T-cell (primary cell): ENCODE results near the gene TYMP. TPM values are rescaled to one million over a fixed set of nuclear protein-coding genes. Genes with fewer than 3 reads are reported as not detected.

Experiments
- ATAC-seq, 4 experiments: fragments of 200-7000 bp in 3 of 4; fragments of 150-1000 bp in 1 of 4; cut with Tn5 transposase; replicated peaks in 1 of 4; 1 replicate in 3 of 4; 2 replicates in 1 of 4; pipeline ENCODE4 v1.10.0; 2021; ENCODE audit warnings: moderate library complexity in 3 of 4, mild to moderate bottlenecking in 2 of 4, moderate number of reproducible peaks in 1 of 4
- CTCF ChIA-PET, 2 donors: fragments of 300-600 bp; sonication (Branson Sonifier 250); formaldehyde crosslinking; loops; one replicate each; lab custom pipeline; 2022; ENCODE audit warnings: antibody characterized with exemption in 2 of 2; lab: Charles Lee
- POLR2A ChIA-PET, 2 donors: fragments of 300-600 bp; sonication (Branson Sonifier 250); formaldehyde crosslinking; loops; one replicate each; lab custom pipeline; 2022; ENCODE audit warnings: antibody characterized with exemption in 2 of 2; lab: Charles Lee
- DNase-seq, 35 experiments: peaks; one replicate each; pipeline versions ENCODE4 v3.0.0 to v3.0.0-alpha.2; 2013 to 2023
- H3K27ac ChIP-seq: one replicate; pipeline ENCODE4 v1.5.1; 2013; ENCODE audit warnings: low read length
- H3K27me3 ChIP-seq, 2 experiments: replicated peaks in 1 of 2; 1 replicate in 1 of 2; 2 replicates in 1 of 2; pipeline versions ENCODE4 v1.6.1 to v1.7.0; 2013; ENCODE audit warnings: low read length in 1 of 2, mixed read lengths in 1 of 2; ENCODE audit not compliant: control insufficient read depth in 2 of 2, insufficient read depth in 2 of 2; ENCODE audit errors: extremely low read depth in 1 of 2
- H3K36me3 ChIP-seq, 2 donors: 1 replicate in 1 of 2; 2 replicates in 1 of 2; pipeline versions ENCODE4 v1.6.1 to v1.7.0; 2013; ENCODE audit warnings: low read length in 1 of 2; ENCODE audit not compliant: control insufficient read depth in 2 of 2, insufficient read depth in 1 of 2; ENCODE audit errors: extremely low read depth in 1 of 2
- H3K4me1 ChIP-seq, 2 experiments: 1 replicate in 1 of 2; 2 replicates in 1 of 2; pipeline versions ENCODE4 v1.6.1 to v1.7.0; 2013; ENCODE audit warnings: low read length in 2 of 2, mixed read lengths in 1 of 2; ENCODE audit not compliant: insufficient read depth in 2 of 2, control insufficient read depth in 1 of 2; ENCODE audit errors: extremely low read depth in 1 of 2
- H3K4me3 ChIP-seq, 2 donors: 1 replicate in 1 of 2; 2 replicates in 1 of 2; pipeline versions ENCODE4 v1.5.1 to v1.7.0; 2013; ENCODE audit warnings: mild to moderate bottlenecking in 2 of 2, low read length in 1 of 2, moderate library complexity in 1 of 2; ENCODE audit not compliant: control insufficient read depth in 1 of 2; ENCODE audit errors: extremely low read depth in 1 of 2
- H3K9me3 ChIP-seq: 2 replicates; pipeline ENCODE4 v1.7.0; 2013
- H3K27ac Mint-ChIP-seq, 2 donors: one replicate each; pipeline ENCODE4 v1.8.0; 2020 to 2021; ENCODE audit warnings: mild to moderate bottlenecking in 2 of 2, mixed read lengths in 2 of 2
- H3K27me3 Mint-ChIP-seq, 2 donors: one replicate each; pipeline ENCODE4 v1.8.0; 2021 to 2022; ENCODE audit warnings: mixed read lengths in 2 of 2
- H3K36me3 Mint-ChIP-seq: one replicate; pipeline ENCODE4 v1.8.0; 2021; ENCODE audit warnings: mixed read lengths
- H3K4me1 Mint-ChIP-seq, 3 donors: one replicate each; pipeline ENCODE4 v1.8.0; 2020 to 2022; ENCODE audit warnings: mixed read lengths in 3 of 3, mild to moderate bottlenecking in 1 of 3
- H3K4me3 Mint-ChIP-seq, 3 donors: one replicate each; pipeline ENCODE4 v1.8.0; 2020 to 2022; ENCODE audit warnings: mild to moderate bottlenecking in 3 of 3, mixed read lengths in 3 of 3, moderate library complexity in 3 of 3
- H3K9me3 Mint-ChIP-seq, 3 donors: one replicate each; pipeline ENCODE4 v1.8.0; 2020 to 2022; ENCODE audit warnings: mixed read lengths in 3 of 3
- WGBS: methylation state at CpG from one replicate; pipeline ENCODE4 v1.1.5; 2013; ENCODE audit warnings: missing lambda C conversion rate; ENCODE audit not compliant: insufficient coverage; 5-methylcytosine and 5-hydroxymethylcytosine counted together
- total RNA-seq, 35 experiments: library from RNA in 6 of 35; stranded (reverse) in 6 of 35; fragments of 120-200 nt in 1 of 35; gene quantifications; one replicate each; pipeline versions ENCODE4 v1.2.1 to v1.2.4 and lab custom pipeline; 2013 to 2026

TYMP gene
- total RNA-seq, 5 donors from 2014 or later (not counting 1 experiment from before 2014, with no cell fraction given) = 11.6 to 29.1 (median 14.9) TPM

DNA sequence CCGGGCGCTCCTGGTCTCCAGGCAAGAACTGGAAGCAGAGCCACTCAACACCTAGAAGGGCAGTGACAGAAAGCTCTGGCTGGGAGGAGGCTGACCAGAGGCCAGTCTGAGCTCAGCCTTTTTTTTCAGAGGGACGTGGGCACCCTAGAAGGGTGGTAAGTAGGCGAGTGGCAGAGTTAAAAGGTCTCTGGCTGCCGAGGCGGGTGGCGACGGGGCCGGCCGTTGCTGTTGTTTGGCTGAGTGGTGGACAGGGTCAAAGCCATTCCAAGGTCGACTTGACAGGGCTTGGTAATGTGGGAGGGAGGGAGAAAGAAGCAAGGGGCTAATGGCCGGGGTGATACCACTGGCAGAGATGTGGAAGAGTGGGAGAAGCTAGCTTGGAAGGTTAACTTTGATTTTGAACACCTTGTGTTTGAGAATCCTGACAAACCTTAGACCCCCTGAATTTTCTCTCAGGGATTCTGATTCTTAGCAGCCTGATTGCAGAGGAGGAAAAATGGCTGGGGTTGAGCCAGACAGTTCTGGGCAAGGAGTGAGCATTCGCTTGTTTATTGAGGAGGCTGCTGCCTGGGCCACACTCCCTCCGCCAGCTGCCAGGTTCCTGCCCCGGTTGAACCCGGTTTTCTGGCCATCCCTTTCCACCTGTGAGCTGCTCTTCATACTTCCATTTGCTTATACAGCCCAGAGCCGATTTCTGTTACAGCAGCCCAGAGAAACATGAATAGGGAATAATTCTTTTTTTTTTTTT is 33.8 kb upstream of the TYMP start:
- H3K4me3 ChIP-seq = peak overlapping the region; percentile 81 to 83
- POLR2A ChIA-PET = interaction anchor here in 1 of 2 donors (0.5 to 1.2 kb wide), 4 partner anchors 38 to 236 kb away, joined by 3 to 7 read pairs (median 4); partner anchors contain the start of gene NCAPH2
- H3K27me3 ChIP-seq = peaks cover 0 to 3% of the 10 kb centered on the region in 2 experiments
- H3K4me1 Mint-ChIP-seq = peaks cover 17 to 20% (median 17%) of the 10 kb centered on the region in 3 donors
- no peak overlapping the region for H3K27ac ChIP-seq
- no peaks in the 10 kb centered on the region for H3K27me3 Mint-ChIP-seq
- peaks cover 0 to 17% of the 10 kb centered on the region in 2 experiments for H3K4me1 ChIP-seq
- CTCF ChIA-PET = interaction anchor here in 1 of 2 donors (0.6 to 2.3 kb wide), 9 partner anchors 16 to 66 kb away, joined by 3 to 15 read pairs (median 5); partner anchors contain the start of genes LMF2 and SCO2
- H3K4me3 Mint-ChIP-seq = peak overlapping the region; percentile 90 to 93 (median 90)
- H3K36me3 ChIP-seq = peaks cover 2 to 3% of the 10 kb centered on the region in 2 donors
- 23% methylated on average over 5 of the region's 17 CpGs for WGBS
- H3K9me3 Mint-ChIP-seq = no peaks in the 10 kb centered on the region
- ATAC-seq (peak in 2 of 4 experiments; percentile 1 to 2), DNase-seq (no peak)
- peak overlapping the region; percentile 88 to 89 for H3K27ac Mint-ChIP-seq
- no peaks in the 10 kb centered on the region for H3K9me3 ChIP-seq
- peaks cover 2% of the 10 kb centered on the region for H3K36me3 Mint-ChIP-seq

DNA sequence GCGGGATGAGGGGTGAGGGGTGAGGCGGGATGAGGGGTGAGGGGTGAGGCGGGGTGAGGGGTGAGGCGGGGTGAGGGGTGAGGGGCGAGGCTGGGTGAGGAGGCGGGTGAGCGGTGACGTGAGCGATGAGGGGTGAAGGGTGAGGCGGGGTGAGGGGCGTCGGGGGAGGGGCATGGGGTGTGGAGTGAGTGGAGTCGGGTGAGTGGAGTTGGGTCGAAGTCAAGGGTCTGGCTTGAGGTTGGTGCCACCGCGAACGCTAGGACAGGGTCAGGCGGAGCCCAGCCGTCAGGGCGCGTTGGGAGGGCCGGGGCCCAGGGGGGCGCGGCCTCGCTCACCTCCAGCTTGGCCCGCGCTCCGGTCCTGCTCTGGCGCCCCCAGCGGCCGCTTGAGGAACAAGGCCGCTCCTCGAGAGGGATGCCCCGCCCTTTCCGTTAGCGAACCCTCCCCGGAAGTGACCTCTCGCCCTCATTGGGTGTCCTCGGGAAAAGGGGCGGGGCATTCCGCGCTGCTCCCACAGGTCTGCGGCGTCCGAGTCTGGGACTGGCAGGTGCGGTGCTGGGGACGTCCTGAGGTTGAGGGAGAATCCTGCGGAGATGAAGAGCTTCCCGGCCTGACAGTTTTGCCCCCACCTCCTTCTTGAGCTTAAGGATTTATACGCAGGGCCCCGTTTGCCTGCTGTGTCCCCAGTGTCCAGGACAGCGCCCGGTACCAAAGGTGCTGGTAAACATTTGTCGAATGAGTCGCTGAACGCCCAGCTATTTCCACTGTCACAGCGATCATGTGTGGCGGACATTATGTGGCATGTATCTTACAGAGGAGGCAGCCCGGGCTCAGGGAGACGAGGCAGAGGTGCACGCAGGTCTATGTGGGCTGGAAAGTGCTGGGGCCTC is 33.0 kb upstream of the TYMP start, which contains the start of gene SYCE3:
SYCE3 (minus strand) TSS at position 397 of the 890 bp plus-strand sequence. CDS start 6,514 bp downstream, outside the sequence.
- Histone ChIP-seq H3K4me1 (peaks cover 0 to 17% of the 10 kb centered on the region in 2 experiments), H3K36me3 (no peaks in the 10 kb centered on the region), H3K9me3 (no peaks in the 10 kb centered on the region), H3K4me3 (peak within 1 kb of the TSS; percentile 81 to 83), H3K27me3 (peaks cover 0 to 5% of the 10 kb centered on the region in 2 experiments), H3K27ac (peak within 1 kb of the TSS; percentile 52)
- H3K27me3 Mint-ChIP-seq = no peaks in the 10 kb centered on the region
- DNase-seq (peak; percentile 89 to 98 (median 96)), ATAC-seq (peak; percentile 93 to 98 (median 95))
- CTCF ChIA-PET = interaction anchor here in 1 of 2 donors (0.5 to 2.3 kb wide), 10 partner anchors 15 to 229 kb away, joined by 3 to 15 read pairs (median 4); partner anchors contain the start of genes LMF2 and SCO2
- POLR2A ChIA-PET = interaction anchor here in 1 of 2 donors (0.5 to 1.2 kb wide), 4 partner anchors 14 to 57 kb away, joined by 4 to 7 read pairs (median 4); partner anchors contain the start of gene NCAPH2
- peak within 1 kb of the TSS; percentile 90 to 93 (median 90) for H3K4me3 Mint-ChIP-seq
- WGBS = 2% methylated on average over 50 of the region's 61 CpGs
- peak within 1 kb of the TSS; percentile 88 to 89 for H3K27ac Mint-ChIP-seq
- peaks cover 17 to 20% (median 17%) of the 10 kb centered on the region in 3 donors for H3K4me1 Mint-ChIP-seq
- H3K36me3 Mint-ChIP-seq = no peaks in the 10 kb centered on the region
- H3K9me3 Mint-ChIP-seq = no peaks in the 10 kb centered on the region

DNA sequence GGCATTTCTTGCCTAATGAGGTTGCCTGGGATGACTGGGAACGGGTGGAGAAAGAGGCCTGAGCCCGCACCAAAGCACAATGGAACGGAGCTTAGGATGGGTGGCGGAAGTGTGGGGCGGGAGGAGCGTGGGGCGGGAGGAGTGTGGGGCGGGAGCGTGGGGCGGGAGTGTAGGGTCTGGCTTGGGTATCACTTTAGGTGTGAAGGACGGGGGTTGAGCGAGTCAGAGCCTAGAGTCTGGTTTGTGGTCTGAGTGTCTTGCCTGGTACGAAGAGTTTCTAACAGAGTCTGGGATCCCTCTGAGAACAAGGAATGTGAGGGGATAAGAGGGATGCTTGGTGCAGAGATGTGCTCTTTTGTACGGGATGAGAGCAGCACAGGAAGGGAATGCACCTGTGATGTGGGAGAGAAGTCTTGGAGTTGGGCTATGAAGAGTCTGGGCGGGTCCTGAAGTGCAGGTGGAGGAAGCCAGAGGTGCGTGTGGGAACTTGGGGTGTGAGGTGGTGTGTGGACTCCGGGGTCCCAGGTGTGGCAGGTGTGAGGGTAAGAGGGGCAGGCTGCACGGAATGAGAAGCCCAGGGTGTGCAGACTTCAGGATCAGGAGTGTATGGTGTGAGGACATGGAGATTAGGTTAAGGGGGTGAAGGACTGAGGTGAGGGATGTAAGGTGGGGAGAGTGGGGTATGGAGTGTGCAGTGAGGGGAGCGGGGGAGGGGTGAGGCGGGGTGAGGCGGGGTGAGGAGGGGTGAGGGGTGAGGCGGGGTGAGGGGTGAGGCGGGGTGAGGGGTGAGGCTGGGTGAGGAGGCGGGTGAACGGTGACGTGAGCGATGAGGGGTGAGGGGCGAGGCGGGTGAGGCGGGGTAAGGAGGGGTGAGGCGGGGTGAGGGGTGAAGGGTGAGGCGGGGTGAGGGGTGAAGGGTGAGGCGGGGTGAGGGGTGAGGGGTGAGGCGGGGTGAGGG is 31.9 kb upstream of the TYMP start:
- H3K27me3 Mint-ChIP-seq = no peaks in the 10 kb centered on the region
- peaks cover 0 to 17% of the 10 kb centered on the region in 2 experiments for H3K4me1 ChIP-seq
- ChIA-PET CTCF (no interaction called here), POLR2A (interaction anchor here in 1 of 2 donors (0.6 kb wide), 1 partner anchor 736 kb away, joined by 4 read pairs; no protein-coding TSS in a partner anchor)
- no peaks in the 10 kb centered on the region for H3K36me3 Mint-ChIP-seq
- H3K27ac ChIP-seq = no peak overlapping the region
- H3K9me3 ChIP-seq = no peaks in the 10 kb centered on the region
- DNase-seq (peak in 4 of 35 experiments; percentile 31 to 49 (median 37)), ATAC-seq (no peak)
- no peaks in the 10 kb centered on the region for H3K9me3 Mint-ChIP-seq
- 71% methylated on average over 14 of the region's 34 CpGs for WGBS
- peak overlapping the region in 2 of 3 donors; percentile 64 to 69 for H3K4me3 Mint-ChIP-seq
- H3K27me3 ChIP-seq = peaks cover 0 to 5% of the 10 kb centered on the region in 2 experiments
- peak overlapping the region; percentile 71 to 84 for H3K27ac Mint-ChIP-seq
- H3K4me3 ChIP-seq = no peak overlapping the region
- no peaks in the 10 kb centered on the region for H3K36me3 ChIP-seq
- H3K4me1 Mint-ChIP-seq = peaks cover 17 to 20% (median 17%) of the 10 kb centered on the region in 3 donors

DNA sequence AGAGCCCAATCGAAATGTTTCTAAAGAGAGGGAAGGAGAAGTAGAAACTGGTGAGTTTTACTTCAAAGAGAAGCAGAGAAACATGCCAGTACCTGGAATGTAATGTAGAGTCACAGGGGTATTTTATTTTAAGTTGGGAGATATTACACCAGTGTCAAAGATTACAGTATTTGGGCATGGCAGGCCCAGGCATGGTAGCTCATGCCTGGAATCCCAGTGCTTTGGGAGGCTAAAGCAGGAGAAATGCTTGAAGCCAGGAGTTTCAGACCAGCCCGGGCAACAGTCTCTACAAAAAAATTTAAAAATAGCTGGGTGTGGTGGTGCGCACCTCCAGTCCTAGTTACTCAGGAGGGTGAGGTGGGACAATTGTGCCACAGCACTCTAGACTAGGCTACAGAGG is 30.2 kb upstream of the TYMP start:
- Histone ChIP-seq H3K36me3 (no peaks in the 10 kb centered on the region), H3K27me3 (peaks cover 0 to 3% of the 10 kb centered on the region in 2 experiments), H3K4me1 (peaks cover 0 to 17% of the 10 kb centered on the region in 2 experiments), H3K9me3 (no peaks in the 10 kb centered on the region), H3K4me3 (no peak overlapping the region), H3K27ac (no peak overlapping the region)
- ChIA-PET CTCF (interaction anchor here in 1 of 2 donors (1.4 kb wide), 1 partner anchor 9 kb away, joined by 3 read pairs; no protein-coding TSS in a partner anchor), POLR2A (interaction anchor here in 1 of 2 donors (0.7 kb wide), 1 partner anchor 20 kb away, joined by 3 read pairs; no protein-coding TSS in a partner anchor)
- H3K4me3 Mint-ChIP-seq = no peak overlapping the region
- 79% methylated on average over 2 of the region's 3 CpGs for WGBS
- peaks cover 17 to 20% (median 17%) of the 10 kb centered on the region in 3 donors for H3K4me1 Mint-ChIP-seq
- ATAC-seq = no peak
- no peaks in the 10 kb centered on the region for H3K36me3 Mint-ChIP-seq
- no peak for DNase-seq
- H3K9me3 Mint-ChIP-seq = no peaks in the 10 kb centered on the region
- H3K27ac Mint-ChIP-seq = no peak overlapping the region
- H3K27me3 Mint-ChIP-seq = no peaks in the 10 kb centered on the region

DNA sequence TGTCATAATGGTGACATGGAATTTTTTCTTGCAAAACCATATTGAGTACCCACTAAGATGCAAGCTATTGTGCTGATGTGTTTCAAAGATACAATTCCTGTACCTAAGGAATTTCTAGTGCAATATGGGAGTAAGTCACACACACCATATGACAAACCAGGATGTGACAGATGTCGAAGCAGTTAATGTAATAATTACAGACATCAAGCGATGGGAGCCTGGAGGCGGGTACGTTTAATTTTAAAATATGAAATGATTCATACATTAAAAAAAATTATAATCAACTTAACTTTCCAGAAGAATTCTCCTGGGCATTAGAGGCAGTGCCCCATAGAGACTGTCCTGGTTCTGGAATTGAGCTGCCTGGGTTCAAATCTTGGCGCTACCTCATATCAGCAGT is 26.9 kb upstream of the TYMP start:
- H3K27me3 ChIP-seq = peaks cover 0 to 3% of the 10 kb centered on the region in 2 experiments
- ChIA-PET POLR2A (no interaction called here), CTCF (interaction anchor here in 1 of 2 donors (0.6 kb wide), 2 partner anchors 139 to 181 kb away, joined by 3 read pairs; no protein-coding TSS in a partner anchor)
- H3K27ac ChIP-seq = no peak overlapping the region
- no peak overlapping the region for H3K27ac Mint-ChIP-seq
- no peak overlapping the region for H3K4me3 Mint-ChIP-seq
- no peaks in the 10 kb centered on the region for H3K36me3 Mint-ChIP-seq
- H3K4me1 ChIP-seq = peaks cover 0 to 3% of the 10 kb centered on the region in 2 experiments
- DNase-seq (no peak), ATAC-seq (no peak)
- H3K27me3 Mint-ChIP-seq = no peaks in the 10 kb centered on the region
- WGBS = no CpG with 5 or more reads among the region's 5 CpGs
- H3K4me3 ChIP-seq = no peak overlapping the region
- peaks cover 4 to 6% (median 5%) of the 10 kb centered on the region in 3 donors for H3K4me1 Mint-ChIP-seq
- no peaks in the 10 kb centered on the region for H3K9me3 Mint-ChIP-seq
- H3K9me3 ChIP-seq = no peaks in the 10 kb centered on the region
- no peaks in the 10 kb centered on the region for H3K36me3 ChIP-seq
